GM19324 (cell line): ENCODE results near the gene RNF157.
A peak's percentile ranks its signal among the peaks of the same experiment; 100 is the strongest.

Source experiments
- ATAC-seq: cut with Tn5 transposase; IDR thresholded peaks from one replicate; pipeline ENCODE4 v1.9.1; 2021; ENCODE audit warnings: mild to moderate bottlenecking, moderate library complexity; ENCODE audit not compliant: unreplicated experiment, low FRiP score

Gene RNF157

DNA sequence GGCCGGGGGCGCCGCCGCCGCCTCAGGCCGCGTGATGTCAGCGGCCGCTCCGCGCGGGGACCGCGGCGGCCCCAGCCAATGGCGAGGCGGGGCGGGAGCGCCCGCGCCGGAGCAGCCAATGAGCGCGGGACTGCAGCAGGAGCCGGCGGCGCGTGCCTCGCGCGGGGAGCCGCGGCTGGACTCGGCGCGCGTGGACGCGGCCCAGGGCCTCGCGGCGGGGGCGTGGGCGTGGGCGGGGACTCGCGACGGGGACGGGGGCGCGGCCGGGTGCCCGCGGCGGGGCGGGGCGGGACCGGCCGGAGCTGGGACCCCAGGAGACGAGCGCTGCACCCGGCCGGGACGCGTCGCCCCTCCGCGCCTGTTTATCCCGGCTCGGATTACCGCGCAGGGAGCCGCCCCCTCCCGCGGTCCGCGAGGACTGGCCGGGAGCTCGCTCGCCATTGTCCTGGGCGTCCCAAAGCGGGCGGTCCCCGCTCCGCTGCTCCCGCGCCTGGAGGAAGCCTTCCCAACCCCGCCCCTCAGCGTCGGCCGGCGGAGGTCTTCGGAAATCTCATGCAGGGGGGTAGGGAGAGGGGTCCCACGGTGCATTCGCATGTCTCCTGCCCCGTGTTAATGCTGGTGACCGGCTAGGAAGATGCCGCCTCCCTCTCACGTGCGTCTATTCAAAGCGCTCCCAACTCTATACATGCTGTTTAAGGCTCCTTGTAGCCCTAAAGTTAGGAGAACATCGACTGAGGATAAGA lies at the start of gene RNF157:
TSS of gene RNF157 (minus strand) at position 33 of the 743 bp plus-strand sequence. CDS start 253 bp downstream, outside the sequence.
- peak; percentile 82 for ATAC-seq

DNA sequence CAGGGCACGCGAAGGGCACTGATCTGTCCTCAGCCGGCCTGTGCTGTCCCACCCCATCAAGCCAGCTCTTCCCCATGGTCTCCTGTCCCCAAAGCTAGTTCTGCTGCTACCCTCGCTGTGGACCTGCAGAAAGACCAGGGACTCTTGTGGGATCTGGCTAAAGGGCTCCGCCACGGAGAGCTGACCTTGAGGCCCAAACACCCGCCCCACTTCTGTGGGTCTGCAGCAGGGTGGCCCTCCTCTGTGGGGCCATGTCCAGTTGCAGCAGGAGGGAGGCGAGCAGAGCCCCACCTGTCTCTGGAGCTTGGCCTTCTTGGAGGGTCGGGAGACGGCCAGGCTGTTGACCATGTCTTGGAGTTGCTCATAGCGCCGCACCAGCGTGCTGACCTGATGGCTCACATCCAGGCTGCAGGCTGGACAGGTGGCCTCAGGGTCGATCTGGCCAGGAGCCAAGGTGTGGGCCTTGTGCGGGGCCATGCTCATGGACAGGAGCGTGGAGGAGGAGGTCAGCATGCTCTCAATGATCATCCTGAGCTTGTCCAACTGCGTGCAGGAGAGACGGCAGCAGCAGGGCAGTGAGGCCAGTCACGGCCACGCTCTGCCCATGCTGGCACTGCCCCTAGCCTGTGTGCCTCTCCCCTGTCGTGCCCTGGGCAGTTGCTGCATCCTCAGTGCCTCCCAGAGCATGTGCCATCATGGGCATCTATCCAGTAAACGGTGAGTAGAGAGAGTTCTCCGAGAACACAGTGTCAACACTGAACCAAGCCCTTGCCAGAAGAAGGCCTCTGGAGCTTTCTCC lies 41.5 kb upstream of the RNF157 start:
- ATAC-seq, result no peak

DNA sequence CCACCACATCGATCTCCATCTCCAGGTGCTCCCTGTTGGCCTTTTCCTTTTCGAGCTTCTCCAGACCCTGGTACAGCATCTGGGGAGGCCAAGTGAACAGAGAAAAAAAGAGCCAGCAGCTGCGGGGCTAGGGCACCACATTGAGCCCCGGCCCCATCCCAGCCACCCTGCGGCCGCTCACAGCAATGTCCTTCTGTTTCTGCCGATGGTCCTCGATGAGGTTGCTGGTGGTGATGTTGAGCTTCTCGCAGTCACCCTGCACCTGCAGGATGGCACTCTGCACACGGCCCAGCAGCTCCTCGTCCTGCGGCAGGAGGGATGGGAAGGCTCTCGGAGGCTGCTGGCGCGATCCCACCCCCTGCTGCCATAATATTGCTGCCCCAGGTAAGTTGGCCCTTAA lies 40.4 kb upstream of the RNF157 start:
- ATAC-seq, result no peak

DNA sequence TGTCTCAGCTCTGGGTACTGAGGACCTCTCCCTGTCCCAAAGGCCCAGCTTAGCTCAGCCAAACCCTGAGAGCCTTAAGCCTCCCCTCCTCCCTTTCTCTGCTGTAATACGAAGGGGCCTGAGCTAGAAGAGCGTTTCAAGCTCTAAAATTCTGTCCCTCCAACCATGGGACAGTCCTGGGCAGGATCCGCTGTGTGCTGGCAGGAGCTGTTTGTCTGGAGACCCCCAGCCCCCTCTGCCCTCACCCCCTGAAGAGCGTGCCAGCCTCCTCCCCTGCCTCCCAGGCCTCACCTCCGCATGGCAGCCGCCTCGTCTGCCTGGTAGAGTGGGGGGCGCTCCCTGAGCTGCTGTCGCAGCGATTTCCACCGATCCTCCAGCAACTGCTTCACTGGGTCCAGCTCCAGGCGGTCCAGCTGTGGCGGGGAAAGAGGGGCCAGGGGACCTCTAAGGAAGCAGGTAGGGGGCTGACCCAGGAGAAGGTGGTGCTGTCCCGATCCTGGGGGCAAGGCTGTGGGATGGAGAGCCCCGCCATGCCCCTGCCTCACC lies 39.5 kb upstream of the RNF157 start:
- ATAC-seq, result no peak

DNA sequence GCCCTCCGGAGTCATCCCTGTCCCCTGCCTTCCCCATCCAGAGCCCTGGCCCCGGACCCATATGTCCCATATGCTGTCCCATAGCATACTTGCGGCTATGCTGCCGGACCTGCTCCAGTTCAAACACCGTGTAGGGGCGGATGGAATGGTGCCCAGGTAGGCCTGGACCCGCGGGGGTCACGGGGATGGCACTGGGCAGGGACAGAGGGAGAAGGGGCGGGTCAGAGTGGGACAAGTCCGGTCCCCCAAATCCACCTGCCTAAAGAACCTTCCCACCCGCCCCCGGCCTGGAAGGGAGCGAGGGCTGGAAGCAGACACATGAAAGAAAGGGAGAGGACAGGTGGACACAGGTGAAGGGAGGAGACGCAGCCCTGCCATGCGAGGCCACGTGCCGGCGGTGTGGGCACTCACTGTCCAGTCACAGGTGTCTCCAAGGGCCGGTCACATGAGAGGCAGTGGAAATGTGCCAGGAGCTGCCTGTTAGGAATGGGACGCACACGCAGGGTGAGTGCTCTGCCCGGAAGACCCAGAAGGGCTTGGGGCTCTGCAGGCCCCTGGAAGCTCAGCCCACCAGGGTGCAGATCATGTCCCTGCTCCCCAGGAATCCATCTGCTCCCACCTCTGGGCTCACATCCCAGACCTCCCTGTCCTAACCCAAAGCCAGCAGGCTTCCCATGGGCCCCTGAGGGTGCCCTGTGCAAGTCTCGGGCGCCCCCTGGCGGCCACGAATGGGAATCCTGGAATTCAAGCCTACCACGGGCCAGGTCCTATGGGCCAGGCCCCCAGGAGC lies 38.9 kb upstream of the RNF157 start:
- no peak for ATAC-seq

DNA sequence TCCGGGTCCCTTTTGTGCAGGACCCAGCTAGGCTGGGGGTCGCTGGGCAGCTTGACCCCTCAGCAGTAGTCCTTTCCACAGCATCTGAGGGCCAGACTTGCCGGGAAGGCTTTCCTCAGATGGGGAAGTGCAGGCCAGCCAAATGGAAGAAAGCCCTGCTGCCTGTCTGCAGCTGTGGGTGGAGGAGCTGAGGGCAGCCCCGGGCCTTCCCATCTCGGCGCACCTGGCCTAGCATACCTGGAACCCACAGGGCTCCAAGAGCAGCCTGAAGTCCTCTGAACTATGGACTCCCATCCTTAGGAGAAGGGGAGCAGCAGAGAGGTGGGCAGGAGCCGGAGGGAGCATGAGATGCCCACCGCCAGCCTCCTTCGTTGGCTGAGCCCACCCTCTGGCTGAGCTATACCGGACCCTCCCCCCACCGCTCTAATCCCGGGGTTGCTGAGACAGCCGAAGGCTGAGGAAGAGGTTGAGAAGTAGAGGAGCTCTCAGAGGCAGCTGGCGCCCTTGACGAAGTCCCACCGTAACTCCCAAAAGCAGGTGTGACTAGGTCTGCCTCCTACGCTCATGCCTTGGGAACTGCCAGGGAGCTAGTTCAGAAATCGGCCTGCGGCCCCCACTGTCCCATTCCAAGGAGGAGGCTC lies 38.1 kb upstream of the RNF157 start:
- no peak for ATAC-seq

DNA sequence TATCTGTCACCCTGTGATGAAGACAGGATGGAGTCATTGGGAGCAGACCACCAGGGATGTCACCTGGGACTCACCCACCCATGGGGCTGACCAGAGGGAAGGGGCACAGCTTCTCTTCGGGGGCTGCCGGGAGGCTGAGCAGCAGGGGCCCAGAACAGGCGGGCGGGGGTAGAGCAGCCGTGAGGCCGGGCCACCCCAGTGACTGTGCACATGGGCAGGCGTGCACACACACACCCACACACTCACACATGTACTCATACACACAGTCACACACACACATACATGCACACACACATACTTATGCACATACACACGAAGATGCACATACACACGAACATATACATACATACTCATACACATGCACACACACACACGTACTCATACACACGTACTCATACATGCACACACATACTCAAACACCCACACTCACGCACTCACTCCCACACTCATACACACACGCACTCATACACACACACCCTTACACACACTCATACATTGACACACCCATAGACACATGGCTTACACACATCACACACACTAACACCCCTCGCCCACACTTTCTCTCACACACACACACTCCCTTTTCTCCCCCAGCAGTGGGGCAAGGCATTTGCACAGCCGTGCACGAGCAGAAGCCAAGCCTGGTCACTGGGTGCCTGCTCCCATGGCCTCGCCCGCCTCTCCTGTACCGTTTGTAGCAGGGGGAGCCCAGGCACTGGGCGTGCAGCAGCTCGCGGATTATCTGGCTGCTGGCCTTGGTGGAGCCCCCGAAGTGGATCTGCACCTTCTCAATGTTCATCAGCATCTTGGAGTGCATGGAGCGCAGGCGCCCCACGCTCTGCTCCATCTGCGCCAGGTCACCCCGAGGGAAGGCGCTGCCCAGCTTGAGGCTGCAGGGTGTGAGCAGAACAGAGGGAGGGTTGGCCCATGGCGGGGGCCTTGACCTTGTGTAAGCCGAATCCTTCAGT lies 37.3 kb upstream of the RNF157 start:
- ATAC-seq, result no peak

DNA sequence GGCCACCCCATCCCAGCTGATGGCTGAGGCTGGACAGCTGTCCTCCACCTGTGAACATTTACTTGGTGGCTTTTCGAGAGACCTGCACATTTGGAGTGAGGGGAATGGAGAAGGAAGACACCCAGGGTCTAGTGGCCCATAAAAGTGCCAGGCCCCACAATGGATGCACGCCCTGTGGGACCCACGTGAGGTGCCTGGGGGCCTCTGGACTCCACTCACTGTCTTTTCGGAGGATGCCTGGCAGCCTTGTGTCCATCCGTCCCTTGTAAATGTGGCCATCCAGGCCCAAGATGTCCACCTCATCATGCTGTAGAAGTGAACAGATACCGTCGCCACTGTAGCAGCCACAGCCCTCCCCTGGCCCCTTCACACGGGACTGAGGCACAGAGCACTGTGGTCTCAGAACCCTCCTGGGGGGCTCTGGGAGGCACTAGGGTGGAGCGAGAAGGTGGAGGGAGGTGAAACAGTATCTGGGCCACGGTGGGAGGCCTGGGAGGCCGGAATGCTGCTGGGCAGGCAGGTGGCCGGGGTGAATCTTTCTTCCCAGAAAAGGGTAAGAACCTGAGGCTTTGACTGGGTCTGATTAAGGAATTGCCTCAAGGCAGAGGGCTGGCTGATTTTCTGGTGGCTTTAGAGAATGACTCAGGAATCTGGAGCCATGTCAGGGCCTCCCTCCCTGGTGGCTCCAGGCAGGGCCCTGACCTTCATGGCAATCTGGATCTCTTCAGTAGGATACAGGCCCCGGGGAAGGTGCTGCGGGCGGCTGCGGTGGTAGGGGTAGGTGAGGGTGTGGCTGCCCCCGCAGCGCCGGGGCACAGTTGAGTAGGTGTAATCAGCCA lies 36.4 kb upstream of the RNF157 start:
- no peak for ATAC-seq

DNA sequence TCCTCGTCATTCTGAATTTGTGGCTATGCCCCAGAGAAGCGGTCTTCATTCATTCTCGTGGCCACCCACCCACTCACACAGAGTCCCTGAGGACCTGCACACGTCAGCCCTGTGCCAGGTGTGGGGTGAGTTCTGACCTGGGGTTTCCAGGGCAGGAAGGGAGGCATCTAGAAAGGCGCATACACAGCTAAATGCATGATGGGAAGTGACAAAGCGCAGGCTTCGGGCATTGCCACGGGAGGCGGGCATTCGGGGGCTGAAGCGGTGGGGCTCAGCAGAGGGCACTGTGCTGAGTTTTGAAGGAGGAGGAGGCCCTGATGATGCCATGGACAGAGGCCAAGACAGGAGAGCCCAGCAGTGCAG lies 35.8 kb upstream of the RNF157 start:
- ATAC-seq, result no peak

DNA sequence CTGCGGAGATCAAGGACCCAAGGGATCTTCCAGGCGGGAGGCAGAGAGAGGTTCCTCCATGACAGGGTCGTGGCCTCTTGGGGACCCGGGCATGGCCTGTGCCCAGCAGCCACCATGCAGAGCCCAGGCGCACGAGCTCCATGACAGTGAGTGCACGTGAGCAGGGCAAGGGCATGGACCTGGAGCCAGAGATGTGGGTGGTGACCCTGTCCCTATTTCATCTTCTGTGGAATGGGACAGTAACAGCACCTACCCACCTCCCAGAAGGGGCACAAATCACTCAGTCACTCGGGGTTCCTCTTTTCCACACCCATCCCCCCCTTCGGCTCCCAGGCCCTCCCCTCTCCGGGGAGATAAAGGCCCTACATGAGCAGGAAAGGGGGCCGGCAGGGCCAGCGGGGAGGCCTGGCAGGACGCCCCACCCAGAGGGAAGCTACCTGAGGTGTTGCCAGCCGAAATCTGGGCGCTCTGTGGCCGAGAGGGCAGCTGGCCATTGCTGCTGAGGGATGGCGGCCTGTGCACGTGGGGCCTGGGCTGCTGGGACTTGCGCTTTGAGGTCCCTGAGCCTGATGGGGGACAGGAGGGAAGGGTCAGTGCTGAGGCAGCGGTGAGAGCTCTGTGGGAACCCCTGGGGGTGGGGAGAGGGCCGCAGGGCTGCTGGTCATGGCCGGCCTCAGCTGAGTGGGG lies 35.2 kb upstream of the RNF157 start:
- ATAC-seq, result no peak

DNA sequence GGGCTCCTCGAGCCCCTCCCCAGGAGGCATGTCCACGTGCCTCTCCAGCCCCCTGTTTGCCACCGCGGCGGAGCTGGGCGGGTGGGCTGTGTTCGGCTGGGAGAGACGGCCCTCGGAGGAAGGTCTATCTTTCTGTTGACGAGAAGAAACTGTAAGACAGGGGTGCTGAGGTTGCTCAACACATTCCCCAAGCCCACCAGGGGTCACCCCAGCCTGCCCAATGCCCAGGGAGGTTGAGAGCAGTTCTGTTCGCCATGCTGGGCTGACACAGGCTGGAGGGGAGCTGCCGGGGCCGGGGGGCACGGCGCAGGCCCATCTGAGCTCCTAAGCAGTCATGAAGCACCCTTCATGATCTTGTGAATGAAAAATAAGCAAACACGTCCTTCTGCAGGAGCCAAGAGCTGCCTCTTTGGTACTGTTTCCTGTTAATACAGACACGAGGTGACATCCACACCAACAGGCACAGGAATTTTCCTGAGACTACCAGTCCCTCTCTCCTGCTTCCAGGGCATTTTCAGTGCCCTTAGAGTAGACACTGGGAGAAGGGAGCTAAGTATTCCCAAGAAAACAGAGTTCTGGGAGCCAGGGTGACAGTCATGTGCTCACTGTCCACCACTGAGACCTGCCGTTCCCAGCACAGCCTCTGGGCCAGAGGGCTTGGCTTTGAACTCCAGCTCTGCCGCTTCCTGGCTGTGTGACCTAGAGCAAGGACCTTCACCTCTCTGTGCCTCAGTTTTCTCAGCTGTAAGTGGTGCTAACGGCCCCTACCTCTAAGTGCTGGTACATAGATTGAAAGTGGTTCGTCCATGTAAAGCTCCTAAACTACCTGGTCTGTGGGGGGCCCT lies 34.0 kb upstream of the RNF157 start:
- ATAC-seq, result no peak

DNA sequence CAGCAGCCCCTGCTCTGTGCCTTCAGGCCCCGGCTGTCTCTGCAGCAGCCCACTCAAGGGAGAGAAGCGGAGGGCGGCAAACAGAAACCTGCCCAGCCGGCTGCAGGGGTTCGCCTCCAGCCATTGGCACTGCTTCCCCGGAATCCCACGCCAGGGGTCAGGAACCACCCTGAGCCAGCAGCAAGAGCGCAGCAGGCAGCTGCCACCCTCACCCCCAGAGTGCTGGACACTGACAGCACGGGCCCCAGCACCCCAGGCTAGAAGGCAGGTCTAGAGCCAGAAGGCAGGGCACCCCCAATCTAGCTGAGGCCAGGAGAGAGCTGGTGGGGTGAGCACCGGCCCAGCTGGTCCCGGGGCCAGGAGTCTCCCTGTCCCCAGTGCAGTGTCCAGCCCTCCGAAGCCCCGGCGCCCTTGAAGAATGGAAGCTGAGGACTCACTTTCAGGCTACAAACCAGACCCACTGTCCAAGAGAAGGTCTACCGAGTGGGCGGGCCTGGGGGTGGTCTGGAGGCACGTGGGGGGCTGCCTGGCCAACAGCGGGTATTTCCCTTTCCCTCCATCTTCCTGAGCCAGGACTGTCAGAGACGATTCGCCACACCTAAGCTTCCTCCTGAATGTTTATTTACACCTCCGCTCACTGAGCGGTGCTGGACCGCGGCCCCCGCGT lies 33.3 kb upstream of the RNF157 start:
- no peak for ATAC-seq

DNA sequence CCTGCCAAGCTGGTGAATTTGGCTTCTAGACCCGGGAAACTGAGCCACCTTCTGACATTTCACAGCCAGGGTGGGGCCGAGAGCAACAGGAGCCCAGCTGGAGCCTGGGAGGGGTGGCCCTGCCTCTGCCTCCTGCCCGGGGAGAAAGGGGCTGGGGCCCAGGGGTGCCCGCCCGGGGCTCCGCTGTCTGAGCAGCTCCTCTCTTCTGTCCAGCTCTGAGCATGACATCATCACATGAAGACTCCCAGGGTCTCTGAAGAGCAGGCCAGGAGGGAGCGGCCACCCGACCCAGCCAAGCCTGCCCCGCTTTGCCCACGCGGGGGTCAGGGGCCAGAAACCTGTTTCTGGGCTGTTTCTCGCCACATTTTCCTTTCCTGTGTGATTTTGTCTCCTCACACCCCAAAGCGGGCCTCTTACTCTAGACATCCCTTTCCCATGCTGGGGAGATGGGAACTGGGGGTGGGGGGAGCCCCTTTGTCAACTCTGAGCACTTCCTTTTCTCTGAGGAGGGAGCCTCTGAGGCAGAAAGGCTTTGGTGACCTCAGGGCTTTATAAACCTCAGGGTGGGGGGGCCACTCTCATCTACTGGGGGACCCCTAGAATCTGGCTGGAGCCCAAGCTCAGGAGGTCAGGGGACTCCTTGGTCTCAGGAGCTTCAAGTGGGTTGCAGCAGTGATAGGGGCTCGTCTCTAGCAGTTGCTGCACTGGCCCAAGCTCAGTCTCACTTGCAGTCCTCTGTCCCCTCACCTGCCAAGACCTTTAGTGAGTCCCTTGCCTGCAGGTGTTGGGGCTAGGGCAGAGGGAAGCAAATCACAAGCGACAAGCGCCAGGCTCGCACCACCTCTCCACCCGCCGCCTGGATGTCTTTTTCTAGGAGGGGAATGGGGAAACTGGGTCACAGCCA lies 32.5 kb upstream of the RNF157 start:
- ATAC-seq, result peak; percentile 10

DNA sequence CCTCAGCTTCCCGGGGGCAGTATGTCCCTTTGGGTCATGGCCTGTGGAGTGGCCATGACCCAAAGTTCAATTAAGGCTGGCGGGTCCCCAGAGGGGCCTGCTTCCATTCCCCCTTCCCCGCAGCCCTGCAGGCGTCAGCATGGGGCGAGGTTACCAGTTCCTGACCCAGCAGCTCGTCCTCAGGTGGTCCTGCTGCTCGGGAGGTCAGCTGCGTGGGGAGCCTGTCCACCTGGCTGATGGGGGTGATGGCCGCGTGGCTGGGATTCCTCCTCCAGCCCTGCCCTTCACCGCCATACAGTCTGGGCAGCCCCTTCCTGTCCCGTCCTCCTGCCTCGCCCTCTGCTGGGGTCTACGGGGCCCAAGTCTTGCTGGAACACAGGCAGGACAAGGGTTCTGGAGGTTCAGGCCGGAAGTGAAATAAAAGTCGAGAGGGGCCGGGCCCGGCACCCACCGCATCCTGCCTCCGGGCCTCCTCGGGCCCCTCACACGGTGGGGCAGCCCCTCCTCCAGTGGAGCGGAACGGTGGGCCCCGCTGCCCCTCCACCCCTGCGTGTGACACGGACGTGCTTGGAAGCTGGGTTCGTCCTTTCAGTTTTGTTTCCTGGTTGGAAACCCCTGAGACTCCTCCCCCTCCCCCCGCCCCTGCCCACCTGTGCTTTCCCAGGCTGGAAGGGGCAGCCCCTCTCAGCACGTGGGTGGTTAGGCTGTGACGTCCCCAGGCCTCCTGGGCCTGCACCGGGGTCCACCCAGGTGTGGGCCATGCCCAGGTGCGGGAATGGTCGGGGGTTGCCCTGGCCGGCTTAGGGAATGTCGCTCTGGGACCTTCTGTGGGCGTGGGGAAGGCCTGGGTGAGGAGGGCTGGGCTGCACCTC lies 31.6 kb upstream of the RNF157 start:
- peak; percentile 56 for ATAC-seq
